ENCODE data around the gene STAT2. TPM values are rescaled to one million over a fixed set of nuclear protein-coding genes. Genes with fewer than 3 reads are reported as not detected.

STAT2 gene
- total and polyA plus RNA-seq, 12 donors, result 45.3 to 197 (median 98.9) TPM

GRCh38 chr12:56299853-56300643, 59.9 kb downstream of the STAT2 start, which contains the start of gene CS:
Gene CS, minus strand, starts transcription at chr12:56300330. Its CDS starts 129 bp downstream, at chr12:56300201.
- Histone ChIP-seq H3K27me3 (no peaks in the 10 kb centered on the region), H3K4me1 (replicated peaks in 1 of 2) (peaks cover 48 to 61% of the 10 kb centered on the region in 2 donors), H3K4me3 (peak within 1 kb of the TSS; percentile 63 to 89 (median 86)), H3K27ac (peak within 1 kb of the TSS; percentile 84 to 95 (median 91)), H3K9me3 (replicated peaks in 1 of 3) (no peaks in the 10 kb centered on the region), H3K36me3 (replicated peaks in 1 of 2) (peaks cover 0 to 6% of the 10 kb centered on the region in 2 donors)
- WGBS, 4 donors, result 0% methylated on average over 15 to 63 of the region's 63 CpGs
- intact Hi-C loops (cut with DNase I), result no loop called here
- TF ChIP-seq POLR2A (IDR thresholded peaks at IDR 0.05), result peak; percentile 82 to 93
- TF ChIP-seq CTCF (IDR thresholded peaks at IDR 0.05), result peak in 1 of 6 experiments; percentile 11
- peak; percentile 99 to 100 (median 99) for DNase-seq

- Histone ChIP-seq H3K36me3 (replicated peaks in 1 of 2) (peaks cover 0 to 9% of the 10 kb centered on the region in 2 donors), H3K4me1 (replicated peaks in 1 of 2) (peaks cover 48 to 61% of the 10 kb centered on the region in 2 donors), H3K9me3 (replicated peaks in 1 of 3) (no peaks in the 10 kb centered on the region), H3K27me3 (no peaks in the 10 kb centered on the region), H3K4me3 (peak overlapping the region; percentile 63 to 89 (median 86)), H3K27ac (peak overlapping the region; percentile 84 to 95 (median 91))
- no peak for TF ChIP-seq POLR2A (IDR thresholded peaks at IDR 0.05)
- no peak for TF ChIP-seq CTCF (IDR thresholded peaks at IDR 0.05)
- intact Hi-C loops (cut with DNase I), result no loop called here
- DNase-seq, result peak in 2 of 7 donors; percentile 25 to 31
- 0 to 1% (median 0%) methylated on average over 8 to 10 of the region's 10 CpGs for WGBS, 4 donors
Observed at GRCh38 chr12:56299308-56299852, 60.5 kb downstream of the STAT2 start.

- Histone ChIP-seq H3K27me3 (no peaks in the 10 kb centered on the region), H3K36me3 (replicated peaks in 1 of 2) (peaks cover 0 to 9% of the 10 kb centered on the region in 2 donors), H3K27ac (peak overlapping the region in 4 of 5 donors; percentile 84 to 95 (median 92)), H3K4me3 (peak overlapping the region in 3 of 4 donors; percentile 63 to 89 (median 84)), H3K4me1 (replicated peaks in 1 of 2) (peaks cover 48 to 61% of the 10 kb centered on the region in 2 donors), H3K9me3 (replicated peaks in 1 of 3) (no peaks in the 10 kb centered on the region)
- 60 to 67% (median 62%) methylated on average over 5 of the region's 5 CpGs for WGBS, 4 donors
- TF ChIP-seq POLR2A (IDR thresholded peaks at IDR 0.05), result no peak
- no peak for TF ChIP-seq CTCF (IDR thresholded peaks at IDR 0.05)
- no peak for DNase-seq
- intact Hi-C loops (cut with DNase I), result no loop called here
Observed at GRCh38 chr12:56298828-56299227, 61.1 kb downstream of the STAT2 start.

GRCh38 chr12:56297400-56297799, 62.5 kb downstream of the STAT2 start:
- intact Hi-C loops (cut with DNase I), result no loop called here
- DNase-seq, result no peak
- Histone ChIP-seq H3K27me3 (no peaks in the 10 kb centered on the region), H3K9me3 (replicated peaks in 1 of 3) (no peaks in the 10 kb centered on the region), H3K36me3 (replicated peaks in 1 of 2) (peaks cover 0 to 9% of the 10 kb centered on the region in 2 donors), H3K4me1 (replicated peaks in 1 of 2) (peaks cover 48 to 53% of the 10 kb centered on the region in 2 donors), H3K4me3 (no peak overlapping the region), H3K27ac (peak overlapping the region in 2 of 5 donors; percentile 23 to 29)
- WGBS, 4 donors, result 85 to 91% (median 87%) methylated on average over 8 of the region's 8 CpGs
- no peak for TF ChIP-seq CTCF (IDR thresholded peaks at IDR 0.05)
- no peak for TF ChIP-seq POLR2A (IDR thresholded peaks at IDR 0.05)
